ENCODE results near the gene MECP2.

The MECP2 gene

GRCh38 chrX:154010330-154011087 lies 87.0 kb downstream of the MECP2 start:
- Histone ChIP-seq H3K4me2 (ENCODE audit: low read depth, low read length, poor library complexity, severe bottlenecking) (no peak overlapping the region), H3K9me3 (ENCODE audit: insufficient read depth, low read length) (no peaks in the 10 kb centered on the region), H3K27me3 (ENCODE audit: low read length) (no peaks in the 10 kb centered on the region), H3K36me3 (ENCODE audit: low read length) (no peaks in the 10 kb centered on the region), H3K4me3 (ENCODE audit: insufficient read depth, low read length, poor library complexity, severe bottlenecking) (no peak overlapping the region), H4K20me1 (ENCODE audit: low read depth, low read length) (no peaks in the 10 kb centered on the region), H3F3A (ENCODE audit: insufficient read depth) (no peaks in the 10 kb centered on the region), H2AFZ (ENCODE audit: low read depth, low read length, severe bottlenecking) (no peak overlapping the region), H3K9me2 (replicated peaks; ENCODE audit: insufficient read depth, low read length) (no peaks in the 10 kb centered on the region), H3K9ac (ENCODE audit: low read length) (no peak overlapping the region), H3K79me2 (ENCODE audit: insufficient read depth, low read length) (no peaks in the 10 kb centered on the region), H3K27ac (ENCODE audit: low read depth, low read length) (no peak overlapping the region)
- TF ChIP-seq CTCF (IDR thresholded peaks at IDR 0.05; ENCODE audit: insufficient read depth, low read length, poor library complexity, severe bottlenecking): no peak
- TF ChIP-seq EZH2phosphoT487 (conservative IDR thresholded peaks at IDR 0.05; ENCODE audit: low read length): no peak

- Histone ChIP-seq H3K4me3 (ENCODE audit: insufficient read depth, low read length, poor library complexity, severe bottlenecking) (no peak overlapping the region), H3K9me2 (replicated peaks; ENCODE audit: insufficient read depth, low read length) (no peaks in the 10 kb centered on the region), H3K9ac (ENCODE audit: low read length) (no peak overlapping the region), H4K20me1 (ENCODE audit: low read depth, low read length) (no peaks in the 10 kb centered on the region), H3K9me3 (ENCODE audit: insufficient read depth, low read length) (no peaks in the 10 kb centered on the region), H2AFZ (ENCODE audit: low read depth, low read length, severe bottlenecking) (no peak overlapping the region), H3F3A (ENCODE audit: insufficient read depth) (peaks cover 6% of the 10 kb centered on the region; the same call in 1 of the 2 replicates), H3K4me2 (ENCODE audit: low read depth, low read length, poor library complexity, severe bottlenecking) (no peak overlapping the region), H3K36me3 (ENCODE audit: low read length) (no peaks in the 10 kb centered on the region), H3K79me2 (ENCODE audit: insufficient read depth, low read length) (no peaks in the 10 kb centered on the region), H3K27ac (ENCODE audit: low read depth, low read length) (no peak overlapping the region), H3K27me3 (ENCODE audit: low read length) (no peaks in the 10 kb centered on the region)
- TF ChIP-seq EZH2phosphoT487 (conservative IDR thresholded peaks at IDR 0.05; ENCODE audit: low read length) (no peak), CTCF (IDR thresholded peaks at IDR 0.05; ENCODE audit: insufficient read depth, low read length, poor library complexity, severe bottlenecking) (no peak)
Observed at GRCh38 chrX:154008521-154008920, 89.0 kb downstream of the MECP2 start.

GRCh38 chrX:154006947-154007346 lies 90.6 kb downstream of the MECP2 start:
- no peaks in the 10 kb centered on the region for H3K9me3 ChIP-seq (ENCODE audit: insufficient read depth, low read length)
- H3K27ac ChIP-seq (ENCODE audit: low read depth, low read length): no peak overlapping the region
- H3F3A ChIP-seq (ENCODE audit: insufficient read depth): peaks cover 6% of the 10 kb centered on the region; the same call in 1 of the 2 replicates

More at GRCh38 chrX:154006947-154007346, 90.6 kb downstream of the MECP2 start:
- Histone ChIP-seq H3K4me2 (ENCODE audit: low read depth, low read length, poor library complexity, severe bottlenecking) (no peak overlapping the region), H3K27me3 (ENCODE audit: low read length) (no peaks in the 10 kb centered on the region), H2AFZ (ENCODE audit: low read depth, low read length, severe bottlenecking) (no peak overlapping the region), H3K9me2 (replicated peaks; ENCODE audit: insufficient read depth, low read length) (no peaks in the 10 kb centered on the region), H3K9ac (ENCODE audit: low read length) (no peak overlapping the region), H4K20me1 (ENCODE audit: low read depth, low read length) (no peaks in the 10 kb centered on the region), H3K4me3 (ENCODE audit: insufficient read depth, low read length, poor library complexity, severe bottlenecking) (no peak overlapping the region), H3K79me2 (ENCODE audit: insufficient read depth, low read length) (no peaks in the 10 kb centered on the region), H3K36me3 (ENCODE audit: low read length) (no peaks in the 10 kb centered on the region)
- TF ChIP-seq CTCF (IDR thresholded peaks at IDR 0.05; ENCODE audit: insufficient read depth, low read length, poor library complexity, severe bottlenecking) (no peak), EZH2phosphoT487 (conservative IDR thresholded peaks at IDR 0.05; ENCODE audit: low read length) (no peak)
